ENCODE data around the gene EPHA4.

GRCh38 chr2:221569425-221569845 lies 2.7 kb downstream of the EPHA4 start:
- no peak for TF ChIP-seq CTCF (conservative IDR thresholded peaks at IDR 0.05 in 1 of 2, IDR thresholded peaks at IDR 0.05 in 1 of 2; ENCODE audit: low read depth in 1 of 2, low read length in 2 of 2)
- TF ChIP-seq EZH2 (IDR thresholded peaks at IDR 0.05; ENCODE audit: low read length, missing control alignments), result no peak

All from fibroblast of lung (primary cell).